ENCODE measurements around the gene ADARB2. TPM values are rescaled to one million over a fixed set of nuclear protein-coding genes. Genes with fewer than 3 reads are reported as not detected.

ADARB2 gene
- total and polyA plus RNA-seq, 4 donors, result 0.55 to 0.70 (median 0.59) TPM; not detected in 1

DNA sequence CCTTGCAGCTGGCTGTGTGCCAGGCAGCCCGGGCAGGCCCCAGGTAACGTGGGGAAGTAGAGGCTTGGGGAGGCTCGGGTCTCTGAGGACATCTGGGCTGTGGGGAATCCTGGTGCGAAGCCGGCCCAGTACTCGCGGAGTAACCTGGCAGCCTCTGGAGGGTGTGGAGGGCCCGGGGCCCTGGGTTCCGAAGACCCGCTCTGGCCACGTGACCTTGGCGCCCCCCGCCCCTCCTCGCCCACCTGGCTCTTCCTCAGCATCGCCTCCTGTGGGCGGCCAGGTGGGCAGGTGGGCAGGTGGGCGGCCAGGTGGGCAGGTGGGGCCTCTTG, 538.0 kb downstream of the ADARB2 start (continued):
- TF ChIP-seq, protein P1, sequence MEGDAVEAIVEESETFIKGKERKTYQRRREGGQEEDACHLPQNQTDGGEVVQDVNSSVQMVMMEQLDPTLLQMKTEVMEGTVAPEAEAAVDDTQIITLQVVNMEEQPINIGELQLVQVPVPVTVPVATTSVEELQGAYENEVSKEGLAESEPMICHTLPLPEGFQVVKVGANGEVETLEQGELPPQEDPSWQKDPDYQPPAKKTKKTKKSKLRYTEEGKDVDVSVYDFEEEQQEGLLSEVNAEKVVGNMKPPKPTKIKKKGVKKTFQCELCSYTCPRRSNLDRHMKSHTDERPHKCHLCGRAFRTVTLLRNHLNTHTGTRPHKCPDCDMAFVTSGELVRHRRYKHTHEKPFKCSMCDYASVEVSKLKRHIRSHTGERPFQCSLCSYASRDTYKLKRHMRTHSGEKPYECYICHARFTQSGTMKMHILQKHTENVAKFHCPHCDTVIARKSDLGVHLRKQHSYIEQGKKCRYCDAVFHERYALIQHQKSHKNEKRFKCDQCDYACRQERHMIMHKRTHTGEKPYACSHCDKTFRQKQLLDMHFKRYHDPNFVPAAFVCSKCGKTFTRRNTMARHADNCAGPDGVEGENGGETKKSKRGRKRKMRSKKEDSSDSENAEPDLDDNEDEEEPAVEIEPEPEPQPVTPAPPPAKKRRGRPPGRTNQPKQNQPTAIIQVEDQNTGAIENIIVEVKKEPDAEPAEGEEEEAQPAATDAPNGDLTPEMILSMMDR (IDR thresholded peaks at IDR 0.05; ENCODE audit: low read depth, low read length, missing input control), result no peak
- TF ChIP-seq FOXA1 (IDR thresholded peaks at IDR 0.05) (no peak), HNF4A (conservative IDR thresholded peaks at IDR 0.05) (no peak), RAD21 (IDR thresholded peaks at IDR 0.05) (no peak), NR2F2 (IDR thresholded peaks at IDR 0.05) (no peak), FOXA2 (IDR thresholded peaks at IDR 0.05) (no peak), JUND (IDR thresholded peaks at IDR 0.05) (no peak)
- TF ChIP-seq, protein P2, sequence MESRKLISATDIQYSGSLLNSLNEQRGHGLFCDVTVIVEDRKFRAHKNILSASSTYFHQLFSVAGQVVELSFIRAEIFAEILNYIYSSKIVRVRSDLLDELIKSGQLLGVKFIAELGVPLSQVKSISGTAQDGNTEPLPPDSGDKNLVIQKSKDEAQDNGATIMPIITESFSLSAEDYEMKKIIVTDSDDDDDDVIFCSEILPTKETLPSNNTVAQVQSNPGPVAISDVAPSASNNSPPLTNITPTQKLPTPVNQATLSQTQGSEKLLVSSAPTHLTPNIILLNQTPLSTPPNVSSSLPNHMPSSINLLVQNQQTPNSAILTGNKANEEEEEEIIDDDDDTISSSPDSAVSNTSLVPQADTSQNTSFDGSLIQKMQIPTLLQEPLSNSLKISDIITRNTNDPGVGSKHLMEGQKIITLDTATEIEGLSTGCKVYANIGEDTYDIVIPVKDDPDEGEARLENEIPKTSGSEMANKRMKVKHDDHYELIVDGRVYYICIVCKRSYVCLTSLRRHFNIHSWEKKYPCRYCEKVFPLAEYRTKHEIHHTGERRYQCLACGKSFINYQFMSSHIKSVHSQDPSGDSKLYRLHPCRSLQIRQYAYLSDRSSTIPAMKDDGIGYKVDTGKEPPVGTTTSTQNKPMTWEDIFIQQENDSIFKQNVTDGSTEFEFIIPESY (IDR thresholded peaks at IDR 0.05), result no peak

DNA sequence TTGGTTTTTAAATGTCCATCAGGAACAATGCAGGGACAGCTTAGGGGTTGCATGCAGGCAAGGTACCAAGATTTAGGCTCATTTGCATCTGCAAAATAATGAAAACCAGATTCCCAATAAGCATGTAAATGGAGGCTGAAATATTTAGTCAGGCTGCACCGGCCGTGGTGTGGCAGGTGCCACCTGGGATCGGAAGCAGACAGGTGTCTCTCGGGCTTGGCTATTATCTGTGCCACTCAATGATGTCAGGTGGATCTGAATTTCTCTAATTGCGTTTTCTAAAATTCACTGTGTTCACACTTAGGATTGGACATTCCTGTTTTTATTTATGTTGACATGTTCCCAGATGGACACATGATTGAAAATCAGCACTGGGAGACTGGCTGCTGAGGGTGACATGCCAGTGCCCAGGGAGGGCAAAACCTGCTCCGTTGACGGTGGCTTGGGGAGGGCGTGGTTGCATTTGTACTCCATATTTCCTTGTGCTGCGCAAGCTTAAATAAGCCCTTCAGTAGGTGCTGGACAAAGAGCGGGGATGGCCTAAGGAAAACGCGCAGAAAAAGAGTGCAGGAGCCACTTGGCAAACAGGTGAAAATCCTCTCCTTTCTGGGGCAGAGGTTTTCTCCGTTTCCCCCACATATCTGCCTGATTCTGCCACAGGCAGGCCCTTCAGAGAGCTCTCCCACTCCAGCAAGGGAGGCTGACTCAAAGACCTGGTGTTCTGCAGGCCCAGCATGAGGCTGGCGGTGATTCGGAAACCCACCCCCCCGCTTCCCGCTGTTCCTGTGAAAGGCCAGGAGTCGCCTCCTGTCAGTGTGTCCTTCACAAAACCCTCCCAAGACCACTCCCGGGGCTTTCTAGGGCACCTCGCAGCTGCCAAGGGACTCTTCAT, 538.6 kb downstream of the ADARB2 start:
- no peak overlapping the region for H3K27ac ChIP-seq (ENCODE audit: low read depth in 1 of 2, low read length in 2 of 2)
- H3K27me3 ChIP-seq (ENCODE audit: control insufficient read depth in 4 of 4, insufficient read depth in 4 of 4, low read length in 3 of 4), result peaks cover 0 to 3% (median 0%) of the 10 kb centered on the region in 4 donors
- no peak for TF ChIP-seq RXRA (IDR thresholded peaks at IDR 0.05)
- no peak for TF ChIP-seq JUND (IDR thresholded peaks at IDR 0.05)
- TF ChIP-seq, protein P1 (IDR thresholded peaks at IDR 0.05; ENCODE audit: low read depth, low read length, missing input control), result no peak
- no peak for TF ChIP-seq HNF4A (conservative IDR thresholded peaks at IDR 0.05)
- TF ChIP-seq, protein P3, sequence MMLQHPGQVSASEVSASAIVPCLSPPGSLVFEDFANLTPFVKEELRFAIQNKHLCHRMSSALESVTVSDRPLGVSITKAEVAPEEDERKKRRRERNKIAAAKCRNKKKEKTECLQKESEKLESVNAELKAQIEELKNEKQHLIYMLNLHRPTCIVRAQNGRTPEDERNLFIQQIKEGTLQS (IDR thresholded peaks at IDR 0.05), result no peak
- no peak for TF ChIP-seq RAD21 (IDR thresholded peaks at IDR 0.05)
- no peak for TF ChIP-seq NR2F2 (IDR thresholded peaks at IDR 0.05)
- no peak for TF ChIP-seq FOXA1 (IDR thresholded peaks at IDR 0.05)
- no peak for TF ChIP-seq GABPA (IDR thresholded peaks at IDR 0.05 in 1 of 2, conservative IDR thresholded peaks at IDR 0.05 in 1 of 2)
- TF ChIP-seq TAF1 (conservative IDR thresholded peaks at IDR 0.05), result no peak
- TF ChIP-seq EGR1 (IDR thresholded peaks at IDR 0.05; ENCODE audit: low read depth in 2 of 2), result no peak
- DNase-seq (ENCODE audit: low spot score), result no peak
- no peaks in the 10 kb centered on the region for H3K9me3 ChIP-seq (ENCODE audit: control insufficient read depth in 4 of 4, low read length in 3 of 4)
- H3K4me1 ChIP-seq (ENCODE audit: control insufficient read depth in 4 of 4, insufficient read depth in 4 of 4, low read length in 3 of 4), result no peaks in the 10 kb centered on the region
- H3K9ac ChIP-seq (ENCODE audit: low read depth in 1 of 2, low read length in 2 of 2), result no peak overlapping the region
- H3K36me3 ChIP-seq (ENCODE audit: control insufficient read depth in 4 of 4, insufficient read depth in 3 of 4, low read depth in 1 of 4, low read length in 3 of 4), result no peaks in the 10 kb centered on the region
- no peak overlapping the region for H3K4me3 ChIP-seq (ENCODE audit: low read depth in 1 of 3, low read length in 3 of 3)
- 72% methylated on average over 20 of the region's 20 CpGs for WGBS
